Mesothelial cell of epicardium (in vitro differentiated cells): ENCODE data around the gene C2orf42. TPM values are rescaled to one million over a fixed set of nuclear protein-coding genes. Genes with fewer than 3 reads are reported as not detected.
"Not testable (repeated sequence)": the region's sequence is repeated elsewhere in the genome, so short reads cannot be mapped to it uniquely, and the experiment has no call there.

Experiments
- DNase-seq, 2 experiments: peaks; one replicate each; pipeline ENCODE4 v3.0.0; 2021; ENCODE audit warnings: low spot score in 2 of 2; ENCODE audit not compliant: unreplicated experiment in 2 of 2
- H3K27ac Mint-ChIP-seq: 2 replicates; pipeline ENCODE4 v1.8.0; 2021; ENCODE audit warnings: mixed read lengths
- H3K27me3 Mint-ChIP-seq: 2 replicates; pipeline ENCODE4 v1.8.0; 2021; ENCODE audit warnings: low read depth, mixed read lengths
- H3K36me3 Mint-ChIP-seq: 2 replicates; pipeline ENCODE4 v1.8.0; 2021; ENCODE audit warnings: mixed read lengths
- H3K4me1 Mint-ChIP-seq: 2 replicates; pipeline ENCODE4 v1.8.0; 2021; ENCODE audit warnings: mixed read lengths
- H3K4me3 Mint-ChIP-seq: 2 replicates; pipeline ENCODE4 v1.8.0; 2021; ENCODE audit warnings: mild to moderate bottlenecking, moderate library complexity, mixed read lengths
- H3K9me3 Mint-ChIP-seq: 2 replicates; pipeline ENCODE4 v1.8.0; 2021; ENCODE audit warnings: mixed read lengths
- total RNA-seq: library from RNA; stranded (reverse); gene quantifications from 3 replicates; pipeline ENCODE4 v1.2.1, GENCODE V29; 2021
- TF ChIP-seq, protein P1 (sequence below): fragments of 200-600 bp; sonication (generic); IDR thresholded peaks from one replicate; pipeline ENCODE4 v1.5.0; 2021; ENCODE audit warnings: antibody characterized with exemption; ENCODE audit not compliant: unreplicated experiment

Gene C2orf42
- total RNA-seq, 1 donor from 2014 or later = 20.6 TPM

DNA sequence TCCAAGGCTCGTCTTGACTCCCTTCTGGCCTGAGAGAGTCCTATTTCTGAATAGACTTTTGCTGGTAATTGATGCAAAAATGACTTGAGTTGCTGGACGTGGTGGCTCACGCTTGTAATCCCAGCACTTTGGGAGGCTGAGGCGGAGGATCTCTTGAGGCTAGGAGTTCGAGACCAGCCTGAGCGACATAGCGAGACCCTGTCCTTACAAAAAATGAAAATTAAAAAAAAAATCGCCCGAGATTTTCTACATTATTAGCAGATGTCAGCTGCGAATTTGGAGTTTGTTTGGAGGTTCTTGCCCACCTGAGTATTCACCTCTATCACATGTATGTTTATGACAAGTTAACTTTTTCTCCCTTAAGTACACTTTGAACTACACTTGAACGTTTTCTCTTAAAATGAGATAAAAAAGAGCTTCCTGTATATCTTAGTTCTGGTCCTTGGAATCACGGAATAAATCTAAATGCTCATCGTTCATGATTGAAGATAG, 471 bp upstream of the C2orf42 start:
- H3K4me3 Mint-ChIP-seq = peak overlapping the region; percentile 90
- no peaks in the 10 kb centered on the region for H3K9me3 Mint-ChIP-seq
- TF ChIP-seq, protein P1, sequence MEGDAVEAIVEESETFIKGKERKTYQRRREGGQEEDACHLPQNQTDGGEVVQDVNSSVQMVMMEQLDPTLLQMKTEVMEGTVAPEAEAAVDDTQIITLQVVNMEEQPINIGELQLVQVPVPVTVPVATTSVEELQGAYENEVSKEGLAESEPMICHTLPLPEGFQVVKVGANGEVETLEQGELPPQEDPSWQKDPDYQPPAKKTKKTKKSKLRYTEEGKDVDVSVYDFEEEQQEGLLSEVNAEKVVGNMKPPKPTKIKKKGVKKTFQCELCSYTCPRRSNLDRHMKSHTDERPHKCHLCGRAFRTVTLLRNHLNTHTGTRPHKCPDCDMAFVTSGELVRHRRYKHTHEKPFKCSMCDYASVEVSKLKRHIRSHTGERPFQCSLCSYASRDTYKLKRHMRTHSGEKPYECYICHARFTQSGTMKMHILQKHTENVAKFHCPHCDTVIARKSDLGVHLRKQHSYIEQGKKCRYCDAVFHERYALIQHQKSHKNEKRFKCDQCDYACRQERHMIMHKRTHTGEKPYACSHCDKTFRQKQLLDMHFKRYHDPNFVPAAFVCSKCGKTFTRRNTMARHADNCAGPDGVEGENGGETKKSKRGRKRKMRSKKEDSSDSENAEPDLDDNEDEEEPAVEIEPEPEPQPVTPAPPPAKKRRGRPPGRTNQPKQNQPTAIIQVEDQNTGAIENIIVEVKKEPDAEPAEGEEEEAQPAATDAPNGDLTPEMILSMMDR = no peak
- H3K27ac Mint-ChIP-seq = peak overlapping the region; percentile 99
- no peaks in the 10 kb centered on the region for H3K36me3 Mint-ChIP-seq
- no peak for DNase-seq
- H3K27me3 Mint-ChIP-seq = no peaks in the 10 kb centered on the region
- peaks cover 17% of the 10 kb centered on the region for H3K4me1 Mint-ChIP-seq

DNA sequence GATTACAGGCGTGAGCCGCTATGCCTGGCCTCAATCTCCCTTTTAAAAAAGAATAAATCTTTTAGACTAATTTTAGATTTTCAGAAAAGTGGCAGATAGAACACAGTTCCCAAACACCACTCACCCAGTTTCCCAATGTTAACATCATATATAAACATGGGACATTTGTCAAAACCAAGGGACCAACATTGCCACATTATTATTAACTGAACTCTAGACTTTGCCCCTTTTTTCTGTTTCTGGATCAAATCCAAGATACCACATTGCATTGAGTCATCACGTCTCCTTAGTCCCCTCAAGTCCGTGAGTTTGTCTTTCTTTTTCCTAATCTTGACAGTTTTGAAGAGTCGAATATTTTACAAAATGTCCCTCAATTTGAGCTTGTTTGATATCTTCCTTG, 2.4 kb downstream of the C2orf42 start:
- Mint-ChIP-seq H3K27me3 (no peaks in the 10 kb centered on the region), H3K36me3 (no peaks in the 10 kb centered on the region), H3K4me1 (peaks cover 17% of the 10 kb centered on the region), H3K4me3 (no peak overlapping the region), H3K27ac (peak overlapping the region; percentile 7), H3K9me3 (no peaks in the 10 kb centered on the region)
- TF ChIP-seq, protein P1 = no peak
- no peak for DNase-seq

DNA sequence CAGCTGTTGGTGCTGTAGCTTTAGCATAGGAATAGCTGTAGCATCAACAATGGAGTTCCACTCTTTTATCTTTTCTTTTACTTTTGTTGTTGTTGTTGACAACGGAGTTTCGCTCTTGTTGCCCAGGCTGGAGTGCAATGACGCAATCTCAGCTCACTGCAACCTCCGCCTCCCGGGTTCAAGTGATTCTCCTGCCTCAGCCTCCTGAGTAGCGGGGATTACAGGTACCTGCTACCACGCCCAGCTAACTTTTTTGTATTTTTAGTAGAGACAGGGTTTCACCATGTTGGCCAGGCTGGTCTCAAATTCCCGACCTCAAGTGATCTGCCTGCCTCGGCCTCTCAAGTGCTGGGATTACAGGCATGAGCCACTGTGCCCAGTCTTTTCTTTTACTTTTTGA, 3.6 kb downstream of the C2orf42 start:
- not testable (repeated sequence) for H3K27ac Mint-ChIP-seq, H3K4me3 Mint-ChIP-seq, DNase-seq, H3K27me3 Mint-ChIP-seq, H3K36me3 Mint-ChIP-seq, H3K9me3 Mint-ChIP-seq
- peaks cover 17% of the 10 kb centered on the region for H3K4me1 Mint-ChIP-seq

DNA sequence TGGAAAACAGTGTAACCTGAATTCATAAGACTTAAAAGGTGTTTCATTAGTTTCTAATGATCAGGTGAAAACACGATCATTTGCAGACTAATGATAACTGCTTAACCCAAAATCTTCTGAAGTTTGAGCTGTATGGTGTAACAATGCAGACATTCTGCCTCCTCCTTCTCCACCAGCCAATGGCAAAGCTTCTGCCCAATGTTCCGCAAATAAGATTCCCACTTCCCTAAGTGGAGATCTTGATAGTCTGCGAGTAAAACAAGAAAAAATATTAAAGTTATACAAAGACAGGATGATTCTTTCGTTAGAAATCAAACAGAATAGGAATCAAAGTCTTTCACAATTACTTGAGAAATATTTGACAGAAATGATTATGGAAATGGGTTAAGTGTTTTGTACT, 8.1 kb downstream of the C2orf42 start:
- H3K27ac Mint-ChIP-seq = no peak overlapping the region
- TF ChIP-seq, protein P1 = no peak
- H3K4me3 Mint-ChIP-seq = no peak overlapping the region
- no peaks in the 10 kb centered on the region for H3K9me3 Mint-ChIP-seq
- H3K36me3 Mint-ChIP-seq = peaks cover 9% of the 10 kb centered on the region
- DNase-seq = no peak
- H3K4me1 Mint-ChIP-seq = no peaks in the 10 kb centered on the region
- no peaks in the 10 kb centered on the region for H3K27me3 Mint-ChIP-seq

DNA sequence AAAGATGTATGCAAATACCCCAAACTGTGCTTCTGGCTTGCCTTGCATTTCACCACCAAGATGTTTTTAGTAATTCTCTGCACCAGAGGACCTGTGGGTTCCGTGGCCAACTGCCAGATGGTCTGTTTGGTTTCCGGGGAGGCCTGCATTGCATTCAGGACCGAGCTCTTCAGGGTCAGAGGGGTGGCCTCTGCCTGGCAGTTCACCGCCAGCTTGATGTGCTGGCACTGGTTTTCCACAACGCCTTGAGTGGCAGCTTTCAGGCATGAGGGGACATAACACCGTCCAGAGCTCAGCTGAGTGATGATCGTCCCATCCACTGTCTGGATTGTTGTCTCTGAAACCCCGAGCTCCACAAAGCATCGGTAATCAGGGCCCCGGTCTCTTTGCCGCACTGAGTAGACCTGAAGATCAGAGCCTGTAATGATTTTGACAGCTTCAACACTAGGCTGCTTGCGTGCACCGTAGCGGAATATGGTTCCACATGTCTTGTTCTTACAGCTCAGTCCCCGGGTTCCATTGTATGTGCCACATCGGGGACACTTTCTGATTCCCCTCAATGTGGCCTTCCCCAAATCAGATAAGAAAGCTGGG, 9.4 kb downstream of the C2orf42 start:
- no peaks in the 10 kb centered on the region for H3K9me3 Mint-ChIP-seq
- H3K36me3 Mint-ChIP-seq = peaks cover 12% of the 10 kb centered on the region
- no peaks in the 10 kb centered on the region for H3K4me1 Mint-ChIP-seq
- H3K4me3 Mint-ChIP-seq = no peak overlapping the region
- H3K27ac Mint-ChIP-seq = no peak overlapping the region
- DNase-seq = no peak
- TF ChIP-seq, protein P1 = no peak
- no peaks in the 10 kb centered on the region for H3K27me3 Mint-ChIP-seq

DNA sequence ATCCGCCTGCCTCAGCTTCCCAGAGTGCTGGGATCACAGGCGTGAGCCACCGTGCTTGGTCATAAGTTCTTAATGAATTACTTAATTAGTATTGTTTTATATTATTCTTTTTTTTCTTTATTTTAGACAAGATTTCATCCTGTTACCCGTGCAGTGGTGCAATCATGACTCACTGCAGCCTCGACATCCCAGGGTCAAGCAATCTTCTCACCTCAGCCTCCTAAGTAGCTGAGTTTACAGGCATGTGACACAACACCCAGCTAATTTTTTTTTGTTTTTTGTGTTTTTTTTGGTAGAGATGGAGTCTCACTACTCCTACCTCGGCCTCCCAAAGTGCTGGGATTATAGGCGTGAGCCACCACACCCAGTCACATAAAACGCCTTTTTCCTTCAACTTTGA, 17.3 kb downstream of the C2orf42 start:
- no peaks in the 10 kb centered on the region for H3K9me3 Mint-ChIP-seq
- H3K4me3 Mint-ChIP-seq = no peak overlapping the region
- TF ChIP-seq, protein P1 = no peak
- no peak for DNase-seq
- peaks cover 30% of the 10 kb centered on the region for H3K36me3 Mint-ChIP-seq
- peaks cover 4% of the 10 kb centered on the region for H3K4me1 Mint-ChIP-seq
- no peak overlapping the region for H3K27ac Mint-ChIP-seq
- no peaks in the 10 kb centered on the region for H3K27me3 Mint-ChIP-seq

DNA sequence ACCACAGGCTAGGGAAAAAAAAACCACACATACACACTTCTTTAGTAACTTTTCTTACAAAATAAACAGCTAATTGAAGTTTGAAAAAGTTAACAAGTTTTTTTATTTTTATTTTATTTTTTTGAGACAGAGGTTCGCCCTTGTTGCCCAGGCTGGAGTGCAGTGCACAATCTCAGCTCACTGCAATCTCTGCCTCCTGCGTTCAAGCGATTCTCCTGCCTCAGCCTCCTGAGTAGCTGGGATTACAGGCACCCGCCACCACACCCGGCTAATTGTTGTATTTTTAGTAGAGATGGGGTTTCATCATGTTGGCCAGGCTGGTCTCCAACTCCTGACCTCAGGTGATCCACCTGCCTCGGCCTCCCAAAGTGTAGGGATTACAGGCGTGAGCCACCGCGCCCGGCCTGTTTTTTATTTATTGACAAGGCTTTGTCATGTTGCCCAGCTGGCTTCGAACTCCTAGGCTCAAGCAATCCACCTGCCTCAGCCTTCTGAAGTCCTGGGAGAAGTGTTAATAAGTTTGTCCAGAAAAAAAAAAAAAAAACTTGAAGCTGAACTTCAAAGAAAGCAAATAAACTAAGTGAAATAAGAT, 21.1 kb downstream of the C2orf42 start:
- H3K4me1 Mint-ChIP-seq, H3K4me3 Mint-ChIP-seq, H3K27me3 Mint-ChIP-seq, DNase-seq, H3K9me3 Mint-ChIP-seq, H3K27ac Mint-ChIP-seq: not testable (repeated sequence)
- peaks cover 34% of the 10 kb centered on the region for H3K36me3 Mint-ChIP-seq
